ENCODE measurements around the gene SORD.
A peak's percentile ranks its signal among the peaks of the same experiment; 100 is the strongest.

DNA sequence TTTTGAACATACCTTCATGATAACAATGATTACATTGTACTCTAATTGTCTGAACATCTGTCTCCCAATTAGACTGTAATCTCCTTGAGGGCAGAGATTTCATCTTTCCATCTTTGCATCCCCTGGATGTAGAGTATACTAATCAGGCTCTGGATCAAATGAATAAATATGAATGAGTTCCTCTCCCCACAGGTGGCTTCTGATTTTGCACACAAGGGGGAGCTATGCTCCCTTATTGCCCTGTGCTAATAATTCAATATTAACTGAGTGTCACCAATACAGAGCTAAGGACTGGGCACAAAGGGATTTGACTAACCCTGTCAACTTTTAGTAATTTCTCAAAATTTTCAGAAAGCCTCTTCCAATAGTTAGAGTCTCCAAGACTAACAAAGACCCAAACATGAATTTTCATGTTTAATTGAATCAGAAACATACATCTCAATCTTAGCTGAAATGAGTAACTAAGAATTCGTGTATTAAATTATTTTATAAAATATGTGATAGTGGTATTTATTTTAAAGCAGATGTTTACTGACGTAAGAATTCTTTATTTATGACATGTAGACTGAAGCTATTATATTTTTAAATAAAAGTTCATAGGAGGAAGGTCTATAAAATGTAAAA is 103.7 kb downstream of the SORD start:
- TF ChIP-seq, protein P1, sequence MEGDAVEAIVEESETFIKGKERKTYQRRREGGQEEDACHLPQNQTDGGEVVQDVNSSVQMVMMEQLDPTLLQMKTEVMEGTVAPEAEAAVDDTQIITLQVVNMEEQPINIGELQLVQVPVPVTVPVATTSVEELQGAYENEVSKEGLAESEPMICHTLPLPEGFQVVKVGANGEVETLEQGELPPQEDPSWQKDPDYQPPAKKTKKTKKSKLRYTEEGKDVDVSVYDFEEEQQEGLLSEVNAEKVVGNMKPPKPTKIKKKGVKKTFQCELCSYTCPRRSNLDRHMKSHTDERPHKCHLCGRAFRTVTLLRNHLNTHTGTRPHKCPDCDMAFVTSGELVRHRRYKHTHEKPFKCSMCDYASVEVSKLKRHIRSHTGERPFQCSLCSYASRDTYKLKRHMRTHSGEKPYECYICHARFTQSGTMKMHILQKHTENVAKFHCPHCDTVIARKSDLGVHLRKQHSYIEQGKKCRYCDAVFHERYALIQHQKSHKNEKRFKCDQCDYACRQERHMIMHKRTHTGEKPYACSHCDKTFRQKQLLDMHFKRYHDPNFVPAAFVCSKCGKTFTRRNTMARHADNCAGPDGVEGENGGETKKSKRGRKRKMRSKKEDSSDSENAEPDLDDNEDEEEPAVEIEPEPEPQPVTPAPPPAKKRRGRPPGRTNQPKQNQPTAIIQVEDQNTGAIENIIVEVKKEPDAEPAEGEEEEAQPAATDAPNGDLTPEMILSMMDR (IDR thresholded peaks at IDR 0.05; ENCODE audit: borderline replicate concordance, extremely low read depth, low read length, poor library complexity, severe bottlenecking), result peak; percentile 70
- TF ChIP-seq EZH2 (IDR thresholded peaks at IDR 0.05; ENCODE audit: borderline replicate concordance, low read depth, low read length, severe bottlenecking), result no peak
